ENCODE measurements around the gene FCER2.

The FCER2 gene

GRCh38 chr19:7685546-7686445 is 16.1 kb downstream of the FCER2 start:
- peaks cover 12% of the 10 kb centered on the region for H3K79me2 ChIP-seq (ENCODE audit: low read length)
- no peaks in the 10 kb centered on the region for H4K20me1 ChIP-seq (ENCODE audit: insufficient read depth, low read length)
- H3K9me3 ChIP-seq (replicated peaks; ENCODE audit: insufficient read depth, low read length) = no peaks in the 10 kb centered on the region
- H3K4me3 ChIP-seq (ENCODE audit: low read length) = no peak overlapping the region
- H3K27ac ChIP-seq (ENCODE audit: low read length) = no peak overlapping the region
- H3K36me3 ChIP-seq (replicated peaks; ENCODE audit: insufficient read depth, low read length) = no peaks in the 10 kb centered on the region
- no peak overlapping the region for H3K4me2 ChIP-seq (ENCODE audit: low read depth, low read length)
- H3F3A ChIP-seq (ENCODE audit: insufficient read depth, low read length) = no peaks in the 10 kb centered on the region
- TF ChIP-seq EZH2phosphoT487 (IDR thresholded peaks at IDR 0.05; ENCODE audit: low read length) = no peak
- no peak for TF ChIP-seq EZH2 (optimal IDR thresholded peaks at IDR 0.05; ENCODE audit: low read depth, low read length)
- no peak for TF ChIP-seq CTCF (IDR thresholded peaks at IDR 0.05; ENCODE audit: low read length)
- no peaks in the 10 kb centered on the region for H3K4me1 ChIP-seq (ENCODE audit: low read length)
- H3K27me3 ChIP-seq (replicated peaks; ENCODE audit: insufficient read depth, low read length) = peaks cover 36% of the 10 kb centered on the region; the same call in 1 of the 2 replicates
- H3K9me2 ChIP-seq (replicated peaks; ENCODE audit: insufficient read depth, low read length) = no peaks in the 10 kb centered on the region
- DNase-seq = no peak
- no peak overlapping the region for H2AFZ ChIP-seq (ENCODE audit: low read length)
- no peak overlapping the region for H3K9ac ChIP-seq (ENCODE audit: low read length)

GRCh38 chr19:7682175-7682855 is 19.6 kb downstream of the FCER2 start:
- Histone ChIP-seq H3K9me2 (replicated peaks; ENCODE audit: insufficient read depth, low read length) (no peaks in the 10 kb centered on the region), H3K4me3 (ENCODE audit: low read length) (no peak overlapping the region), H3K9me3 (replicated peaks; ENCODE audit: insufficient read depth, low read length) (no peaks in the 10 kb centered on the region), H3K4me1 (ENCODE audit: low read length) (0 out of 2 replicates have a peak, but pooled peaks cover 3% of the 10 kb centered on the region), H3F3A (ENCODE audit: insufficient read depth, low read length) (no peaks in the 10 kb centered on the region), H4K20me1 (ENCODE audit: insufficient read depth, low read length) (no peaks in the 10 kb centered on the region), H3K79me2 (ENCODE audit: low read length) (peaks cover 13% of the 10 kb centered on the region), H3K27ac (ENCODE audit: low read length) (no peak overlapping the region), H2AFZ (ENCODE audit: low read length) (no peak overlapping the region), H3K36me3 (replicated peaks; ENCODE audit: insufficient read depth, low read length) (no peaks in the 10 kb centered on the region), H3K27me3 (replicated peaks; ENCODE audit: insufficient read depth, low read length) (peaks cover 31% of the 10 kb centered on the region), H3K4me2 (ENCODE audit: low read depth, low read length) (no peak overlapping the region), H3K9ac (ENCODE audit: low read length) (no peak overlapping the region)
- TF ChIP-seq CTCF (IDR thresholded peaks at IDR 0.05; ENCODE audit: low read length) = no peak
- no peak for TF ChIP-seq EZH2phosphoT487 (IDR thresholded peaks at IDR 0.05; ENCODE audit: low read length)
- no peak for DNase-seq

- H4K20me1 ChIP-seq (ENCODE audit: insufficient read depth, low read length) = no peaks in the 10 kb centered on the region
- H3K27me3 ChIP-seq (replicated peaks; ENCODE audit: insufficient read depth, low read length) = peaks cover 32% of the 10 kb centered on the region
- TF ChIP-seq EZH2 (optimal IDR thresholded peaks at IDR 0.05; ENCODE audit: low read depth, low read length) (no peak), EZH2phosphoT487 (IDR thresholded peaks at IDR 0.05; ENCODE audit: low read length) (no peak), CTCF (IDR thresholded peaks at IDR 0.05; ENCODE audit: low read length) (no peak)
- H3K9ac ChIP-seq (ENCODE audit: low read length) = peak overlapping the region; percentile 92
- H3F3A ChIP-seq (ENCODE audit: insufficient read depth, low read length) = no peaks in the 10 kb centered on the region
- DNase-seq = peak; percentile 30
- peak overlapping the region; percentile 99 for H3K4me2 ChIP-seq (ENCODE audit: low read depth, low read length)
- H3K9me3 ChIP-seq (replicated peaks; ENCODE audit: insufficient read depth, low read length) = no peaks in the 10 kb centered on the region
- H3K79me2 ChIP-seq (ENCODE audit: low read length) = peaks cover 13% of the 10 kb centered on the region
- H3K27ac ChIP-seq (ENCODE audit: low read length) = no peak overlapping the region
- no peaks in the 10 kb centered on the region for H3K9me2 ChIP-seq (replicated peaks; ENCODE audit: insufficient read depth, low read length)
- 0 out of 2 replicates have a peak, but pooled peaks cover 3% of the 10 kb centered on the region for H3K4me1 ChIP-seq (ENCODE audit: low read length)
- peak overlapping the region; percentile 100 for H3K4me3 ChIP-seq (ENCODE audit: low read length)
- H2AFZ ChIP-seq (ENCODE audit: low read length) = peak overlapping the region; percentile 100
- no peaks in the 10 kb centered on the region for H3K36me3 ChIP-seq (replicated peaks; ENCODE audit: insufficient read depth, low read length)
Measured at GRCh38 chr19:7681340-7682174, 20.4 kb downstream of the FCER2 start.
